Choroid plexus epithelial cell (primary cell): ENCODE results near the gene IQCH.
"Not testable (repeated sequence)": the region's sequence is repeated elsewhere in the genome, so short reads cannot be mapped to it uniquely, and the experiment has no call there.

Source experiments
- DNase-seq: peaks from one replicate; pipeline ENCODE4 v3.0.0-alpha.2; 2010; ENCODE audit warnings: low read depth
- H3K4me3 ChIP-seq: 2 replicates; pipeline ENCODE4 v1.5.1; 2011; ENCODE audit warnings: low read depth, mild to moderate bottlenecking, control low read depth, low read length, moderate library complexity
- CTCF ChIP-seq: conservative IDR thresholded peaks from 2 replicates; pipeline ENCODE4 v1.5.1; 2011; ENCODE audit warnings: low read depth, mild to moderate bottlenecking, control low read depth, inconsistent platforms, low read length, moderate library complexity

Gene IQCH

GRCh38 chr15:67256051-67256450 lies 1.5 kb downstream of the IQCH start:
- no peak for DNase-seq
- no peak overlapping the region for H3K4me3 ChIP-seq
- TF ChIP-seq CTCF: no peak

DNA sequence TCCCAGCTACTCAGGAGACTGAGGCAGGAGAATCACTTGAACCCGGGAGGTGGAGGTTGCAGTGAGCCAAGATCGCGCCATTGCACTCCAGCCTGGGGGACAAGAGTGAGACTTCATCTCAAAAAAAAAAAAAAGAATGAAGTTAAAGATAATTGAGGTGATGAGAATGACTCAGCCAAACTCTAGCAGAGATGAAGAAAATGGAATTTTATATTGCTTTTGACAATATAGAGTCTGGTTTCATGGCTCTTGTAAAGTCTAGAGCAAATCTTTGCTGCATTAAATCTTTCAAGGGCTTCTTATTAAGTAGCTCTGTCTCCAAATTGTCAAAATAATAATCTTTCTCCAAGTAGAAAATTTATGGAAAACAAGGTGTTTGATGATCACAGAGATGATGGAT lies 3.8 kb downstream of the IQCH start:
- not testable (repeated sequence) for H3K4me3 ChIP-seq, DNase-seq

- H3K4me3 ChIP-seq: no peak overlapping the region
- TF ChIP-seq CTCF: no peak
- no peak for DNase-seq
These were observed 4.8 kb downstream of the IQCH start for GRCh38 chr15:67259379-67259778.

DNA sequence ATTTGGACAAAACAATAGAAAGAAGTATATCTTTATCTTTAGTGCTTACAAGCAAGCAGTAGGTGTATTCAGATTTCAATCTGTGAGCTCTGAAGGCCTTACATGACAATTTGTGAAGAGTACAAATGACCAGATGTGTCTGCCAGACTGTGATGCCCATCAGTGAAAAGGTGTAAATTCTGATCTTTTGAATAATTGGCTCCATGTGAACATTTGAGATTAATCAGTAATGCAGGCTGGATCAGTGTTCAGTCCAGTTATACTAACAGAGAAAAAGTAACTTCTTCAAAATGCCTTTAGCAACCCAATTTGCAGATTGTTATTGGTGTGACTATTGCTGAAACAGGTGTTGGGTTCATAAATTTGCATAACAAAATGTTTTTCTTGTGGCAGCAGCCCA lies 5.2 kb downstream of the IQCH start:
- TF ChIP-seq CTCF: no peak
- no peak for DNase-seq

DNA sequence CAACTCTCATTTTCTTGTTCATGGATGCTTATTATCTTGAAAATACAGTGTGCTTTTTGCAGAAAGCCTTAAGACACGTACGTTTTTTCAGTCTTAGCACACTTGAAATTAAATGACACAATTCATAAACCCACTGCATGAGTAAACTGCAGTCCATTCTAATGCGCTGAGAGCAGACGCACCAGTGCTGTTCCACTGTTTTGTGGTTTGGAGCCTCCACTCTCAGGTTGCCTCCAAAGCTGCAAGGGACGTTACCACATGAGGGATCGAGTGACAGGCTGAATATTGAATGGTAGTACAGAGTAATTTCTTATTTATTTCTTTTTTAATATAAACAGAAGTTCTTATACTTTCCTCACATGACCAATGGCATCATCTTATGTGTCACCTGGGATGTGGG lies 12.3 kb downstream of the IQCH start:
- no peak overlapping the region for H3K4me3 ChIP-seq
- DNase-seq: no peak
- TF ChIP-seq CTCF: no peak

More for the DNA sequence above, 5.2 kb downstream of the IQCH start:
- H3K4me3 ChIP-seq: no peak overlapping the region

GRCh38 chr15:67267440-67267839 lies 12.9 kb downstream of the IQCH start:
- no peak overlapping the region for H3K4me3 ChIP-seq
- no peak for DNase-seq
- TF ChIP-seq CTCF: no peak

- no peak for DNase-seq
These were observed 13.7 kb downstream of the IQCH start for GRCh38 chr15:67267951-67268941.

More at GRCh38 chr15:67267951-67268941, 13.7 kb downstream of the IQCH start:
- TF ChIP-seq CTCF: no peak
- H3K4me3 ChIP-seq: no peak overlapping the region
